AG09309 (cell line): ENCODE measurements around the gene FBXO31.

ENCODE experiments used
- DNase-seq: peaks from one replicate; pipeline ENCODE4 v3.0.0-alpha.2; 2010; ENCODE audit warnings: low read depth
- H3K4me3 ChIP-seq: 2 replicates; pipeline ENCODE4 v1.5.1; 2011; ENCODE audit warnings: mild to moderate bottlenecking, low read depth, low read length, moderate library complexity; ENCODE audit not compliant: control insufficient read depth
- CTCF ChIP-seq: IDR thresholded peaks from 2 replicates; pipeline ENCODE4 v1.5.1; 2011; ENCODE audit warnings: mild to moderate bottlenecking, low read depth, low read length, inconsistent platforms; ENCODE audit not compliant: insufficient read depth, control insufficient read depth; ENCODE audit errors: missing control alignments

The FBXO31 gene

GRCh38 chr16:87295661-87296531 lies 87.7 kb downstream of the FBXO31 start:
- no peak for DNase-seq
- no peak for TF ChIP-seq CTCF
- no peak overlapping the region for H3K4me3 ChIP-seq

- no peak overlapping the region for H3K4me3 ChIP-seq
- no peak for DNase-seq
- no peak for TF ChIP-seq CTCF
These were observed 88.3 kb downstream of the FBXO31 start for GRCh38 chr16:87295259-87295658.

DNA sequence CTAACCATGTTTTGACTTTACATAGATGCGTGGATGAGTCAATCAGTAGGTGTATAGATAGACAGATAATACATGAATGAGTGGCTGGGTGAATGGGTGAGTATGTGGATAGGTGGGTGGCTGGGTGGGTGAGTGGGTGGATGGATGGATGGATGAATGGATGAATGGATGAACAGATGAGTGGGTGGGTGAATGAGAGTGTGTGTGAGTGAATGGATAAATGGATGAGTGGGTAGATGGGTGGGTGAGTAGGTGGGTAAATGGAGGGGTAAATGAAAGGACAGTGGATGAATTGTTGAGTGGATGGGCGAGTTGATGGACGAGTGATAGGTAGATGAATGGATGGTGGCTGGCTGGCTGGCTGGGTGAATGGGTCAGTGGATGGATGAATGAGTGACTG lies 89.6 kb downstream of the FBXO31 start:
- no peak for TF ChIP-seq CTCF
- no peak for DNase-seq
- no peak overlapping the region for H3K4me3 ChIP-seq

DNA sequence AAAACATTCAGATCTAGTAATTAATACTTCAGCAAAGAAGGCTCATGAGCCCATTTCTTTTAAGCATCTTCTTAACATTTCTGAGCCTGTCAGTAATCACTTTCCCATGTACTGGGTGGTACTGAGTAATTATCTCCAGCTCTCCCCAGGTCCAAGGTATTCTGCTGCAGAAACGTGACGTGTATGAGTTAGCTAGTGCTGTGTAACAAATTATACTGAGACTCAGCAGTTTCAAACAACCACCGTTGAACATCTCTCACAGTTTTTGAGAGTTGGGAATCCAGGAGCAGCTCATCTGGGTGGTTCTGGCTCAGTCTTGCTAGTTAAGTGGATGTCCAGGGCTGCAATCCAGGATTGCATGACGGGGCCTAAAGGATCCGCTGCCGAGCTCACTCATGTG lies 91.6 kb downstream of the FBXO31 start:
- no peak for TF ChIP-seq CTCF
- DNase-seq: no peak
- H3K4me3 ChIP-seq: no peak overlapping the region

- DNase-seq: peak; percentile 37
- TF ChIP-seq CTCF: no peak
- no peak overlapping the region for H3K4me3 ChIP-seq
These were observed 94.7 kb downstream of the FBXO31 start for GRCh38 chr16:87288753-87289362.

- DNase-seq: no peak
- H3K4me3 ChIP-seq: no peak overlapping the region
- TF ChIP-seq CTCF: no peak
These were observed 96.5 kb downstream of the FBXO31 start for GRCh38 chr16:87286839-87287626.
